Astrocyte of the spinal cord (primary cell): Measurements from ENCODE around the gene DIAPH2.

Experiments
- DNase-seq: peaks from one replicate; pipeline ENCODE4 v3.0.0; 2011; ENCODE audit warnings: low read depth, low spot score
- H3K4me3 ChIP-seq: 2 replicates; pipeline ENCODE4 v1.5.1; 2011; ENCODE audit warnings: low read depth, mild to moderate bottlenecking, low read length, moderate library complexity
- in situ Hi-C: cut with HindIII; loops from 2 replicates; pipeline ENCODE4 v1.10.0; 2017; ENCODE audit warnings: low sequenced_read_pairs
- TF ChIP-seq, protein P1 (sequence below): IDR thresholded peaks from 2 replicates; pipeline ENCODE4 v1.5.1; 2012; ENCODE audit warnings: low read depth, mild to moderate bottlenecking, low read length, inconsistent platforms

The DIAPH2 gene

GRCh38 chrX:97320305-97320704 is 635.7 kb downstream of the DIAPH2 start:
- in situ Hi-C loops, result no loop called here
- no peak overlapping the region for H3K4me3 ChIP-seq
- no peak for DNase-seq
- TF ChIP-seq, protein P1, sequence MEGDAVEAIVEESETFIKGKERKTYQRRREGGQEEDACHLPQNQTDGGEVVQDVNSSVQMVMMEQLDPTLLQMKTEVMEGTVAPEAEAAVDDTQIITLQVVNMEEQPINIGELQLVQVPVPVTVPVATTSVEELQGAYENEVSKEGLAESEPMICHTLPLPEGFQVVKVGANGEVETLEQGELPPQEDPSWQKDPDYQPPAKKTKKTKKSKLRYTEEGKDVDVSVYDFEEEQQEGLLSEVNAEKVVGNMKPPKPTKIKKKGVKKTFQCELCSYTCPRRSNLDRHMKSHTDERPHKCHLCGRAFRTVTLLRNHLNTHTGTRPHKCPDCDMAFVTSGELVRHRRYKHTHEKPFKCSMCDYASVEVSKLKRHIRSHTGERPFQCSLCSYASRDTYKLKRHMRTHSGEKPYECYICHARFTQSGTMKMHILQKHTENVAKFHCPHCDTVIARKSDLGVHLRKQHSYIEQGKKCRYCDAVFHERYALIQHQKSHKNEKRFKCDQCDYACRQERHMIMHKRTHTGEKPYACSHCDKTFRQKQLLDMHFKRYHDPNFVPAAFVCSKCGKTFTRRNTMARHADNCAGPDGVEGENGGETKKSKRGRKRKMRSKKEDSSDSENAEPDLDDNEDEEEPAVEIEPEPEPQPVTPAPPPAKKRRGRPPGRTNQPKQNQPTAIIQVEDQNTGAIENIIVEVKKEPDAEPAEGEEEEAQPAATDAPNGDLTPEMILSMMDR, result no peak

DNA sequence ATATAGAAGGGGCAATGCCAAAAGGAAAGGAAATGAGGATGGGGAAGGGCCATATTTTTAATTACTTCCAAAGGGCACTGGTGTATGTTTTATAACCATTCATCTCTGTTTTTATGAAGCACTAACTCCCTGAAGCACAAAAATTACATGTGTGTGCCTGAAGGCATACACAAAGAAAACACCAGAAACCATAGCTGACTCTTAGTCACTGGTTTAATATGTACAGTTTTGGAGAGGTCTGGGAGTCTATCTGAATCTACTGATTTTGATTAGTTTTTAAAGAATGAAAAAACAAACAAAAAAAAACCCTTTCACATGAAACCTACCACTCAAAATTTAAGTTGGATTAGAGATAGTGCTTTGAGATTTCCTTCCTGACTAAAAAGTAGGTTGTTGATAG is 637.8 kb downstream of the DIAPH2 start:
- DNase-seq, result no peak
- no peak overlapping the region for H3K4me3 ChIP-seq
- in situ Hi-C loops, result no loop called here
- TF ChIP-seq, protein P1, result no peak

GRCh38 chrX:97326456-97326855 is 641.8 kb downstream of the DIAPH2 start:
- TF ChIP-seq, protein P1, result no peak
- DNase-seq, result peak; percentile 32
- in situ Hi-C loops, result no loop called here
- H3K4me3 ChIP-seq, result no peak overlapping the region

GRCh38 chrX:97328853-97329390 is 644.3 kb downstream of the DIAPH2 start:
- DNase-seq, result no peak
- TF ChIP-seq, protein P1, result no peak
- no peak overlapping the region for H3K4me3 ChIP-seq
- in situ Hi-C loops, result no loop called here

GRCh38 chrX:97330151-97330550 is 645.5 kb downstream of the DIAPH2 start:
- no peak for DNase-seq
- in situ Hi-C loops, result no loop called here

DNA sequence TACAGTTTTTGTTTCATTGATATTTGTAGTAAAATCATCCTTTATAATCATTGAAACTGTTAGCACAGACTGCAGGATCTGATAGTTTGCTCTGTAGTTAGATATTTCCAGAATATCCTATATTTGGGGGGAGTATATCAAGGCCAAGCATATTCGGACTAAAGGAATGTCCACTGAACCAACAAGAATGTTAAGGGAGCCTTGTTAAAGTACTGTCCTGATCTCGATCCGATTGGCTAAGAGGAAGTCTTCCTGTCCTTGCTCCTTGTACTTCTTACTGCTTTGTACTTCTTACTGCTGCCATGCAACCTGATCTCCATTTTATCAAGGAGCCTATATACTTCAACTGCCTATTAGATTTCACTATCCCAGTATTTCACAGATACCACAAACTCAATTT is 648.3 kb downstream of the DIAPH2 start:
- TF ChIP-seq, protein P1, result no peak
- DNase-seq, result peak; percentile 14
- in situ Hi-C loops, result no loop called here
- no peak overlapping the region for H3K4me3 ChIP-seq

More at GRCh38 chrX:97330151-97330550, 645.5 kb downstream of the DIAPH2 start:
- no peak overlapping the region for H3K4me3 ChIP-seq
- TF ChIP-seq, protein P1, result no peak

DNA sequence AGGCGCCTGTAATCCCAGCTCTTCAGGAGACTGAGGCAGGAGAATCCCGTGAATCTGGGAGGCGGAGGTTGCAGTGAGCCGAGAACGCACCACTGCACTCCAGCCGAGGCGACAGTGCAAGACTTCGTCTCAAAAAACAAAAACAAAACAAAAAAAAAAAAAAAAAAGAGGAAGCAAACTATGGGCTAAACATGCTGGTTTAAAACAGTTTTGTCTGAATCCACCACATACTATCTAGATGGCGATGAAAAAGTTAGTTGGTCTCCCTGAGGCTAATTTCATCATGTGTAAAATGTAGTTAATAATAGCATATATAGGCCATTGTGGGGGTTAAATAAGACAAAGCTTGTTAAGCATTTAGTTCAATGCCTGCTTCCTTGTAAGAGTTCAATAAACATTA is 650.2 kb downstream of the DIAPH2 start:
- DNase-seq, result no peak
- in situ Hi-C loops, result no loop called here
- TF ChIP-seq, protein P1, result no peak

More for the DNA sequence above, 650.2 kb downstream of the DIAPH2 start:
- H3K4me3 ChIP-seq, result no peak overlapping the region
